Subcutaneous abdominal adipose tissue (tissue), 5 donors: ENCODE data around the gene UFD1.

Experiments used
- H3K27ac ChIP-seq: one replicate; pipeline ENCODE4 v1.7.0; 2013; ENCODE audit warnings: low read depth, mild to moderate bottlenecking, inconsistent platforms, low read length, moderate library complexity
- H3K27me3 ChIP-seq, 5 donors: one replicate each; pipeline ENCODE4 v1.7.0; 2013; ENCODE audit warnings: low read length in 5 of 5, inconsistent platforms in 1 of 5; ENCODE audit not compliant: control insufficient read depth in 5 of 5, insufficient read depth in 4 of 5
- H3K36me3 ChIP-seq, 5 donors: one replicate each; pipeline ENCODE4 v1.7.0; 2013; ENCODE audit warnings: low read length in 5 of 5; ENCODE audit not compliant: control insufficient read depth in 5 of 5, insufficient read depth in 5 of 5
- H3K4me1 ChIP-seq, 5 donors: one replicate each; pipeline ENCODE4 v1.7.0; 2013; ENCODE audit warnings: low read length in 5 of 5, mild to moderate bottlenecking in 3 of 5, moderate library complexity in 1 of 5; ENCODE audit not compliant: control insufficient read depth in 5 of 5, insufficient read depth in 5 of 5
- H3K4me3 ChIP-seq, 5 donors: one replicate each; pipeline ENCODE4 v1.7.0; 2013; ENCODE audit warnings: low read length in 5 of 5, low read depth in 1 of 5
- H3K9ac ChIP-seq, 5 donors: one replicate each; pipeline ENCODE4 v1.7.0; 2013; ENCODE audit warnings: low read length in 5 of 5, mild to moderate bottlenecking in 4 of 5, moderate library complexity in 3 of 5
- H3K9me3 ChIP-seq, 5 donors: one replicate each; pipeline ENCODE4 v1.7.0; 2013; ENCODE audit warnings: low read length in 5 of 5; ENCODE audit not compliant: control insufficient read depth in 5 of 5
- donor health status: healthy.
- donor health status: healthy.
- donor health status: healthy.
- donor health status: healthy.
- donor health status: healthy.

Gene UFD1

GRCh38 chr22:19405133-19405532, 73.9 kb downstream of the UFD1 start:
- no peak overlapping the region for H3K27ac ChIP-seq
- H3K4me3 ChIP-seq: no peak overlapping the region
- H3K9me3 ChIP-seq: no peaks in the 10 kb centered on the region
- no peak overlapping the region for H3K9ac ChIP-seq
- H3K27me3 ChIP-seq: no peaks in the 10 kb centered on the region
- peaks cover 11 to 73% (median 56%) of the 10 kb centered on the region in 5 donors for H3K36me3 ChIP-seq
- H3K4me1 ChIP-seq: no peaks in the 10 kb centered on the region

DNA sequence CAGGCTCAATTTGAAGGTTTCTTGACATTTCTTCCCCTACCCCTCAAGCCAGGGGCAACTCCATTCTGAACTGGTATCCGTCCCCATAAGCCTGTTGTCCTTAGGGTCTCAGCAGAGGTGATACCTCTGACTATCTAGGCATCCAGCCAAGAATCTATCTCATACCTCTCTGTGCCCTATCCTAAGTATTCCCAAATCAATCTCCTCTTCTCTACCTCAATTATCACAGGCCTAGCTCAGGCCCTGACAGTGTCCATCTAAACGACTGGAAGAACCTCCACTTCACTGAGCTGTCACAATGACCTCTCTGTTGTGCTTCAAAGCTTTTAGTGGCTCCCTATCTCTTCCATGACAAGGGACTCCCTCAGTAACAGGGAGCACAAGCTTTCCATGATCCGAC, 74.3 kb downstream of the UFD1 start:
- peaks cover 11 to 73% (median 54%) of the 10 kb centered on the region in 5 donors for H3K36me3 ChIP-seq
- no peak overlapping the region for H3K4me3 ChIP-seq
- no peaks in the 10 kb centered on the region for H3K4me1 ChIP-seq
- H3K9ac ChIP-seq: no peak overlapping the region
- no peaks in the 10 kb centered on the region for H3K27me3 ChIP-seq
- no peak overlapping the region for H3K27ac ChIP-seq
- no peaks in the 10 kb centered on the region for H3K9me3 ChIP-seq

GRCh38 chr22:19402642-19403191, 76.3 kb downstream of the UFD1 start:
- no peak overlapping the region for H3K9ac ChIP-seq
- no peak overlapping the region for H3K27ac ChIP-seq
- no peak overlapping the region for H3K4me3 ChIP-seq
- peaks cover 16 to 76% (median 53%) of the 10 kb centered on the region in 5 donors for H3K36me3 ChIP-seq
- no peaks in the 10 kb centered on the region for H3K27me3 ChIP-seq
- no peaks in the 10 kb centered on the region for H3K9me3 ChIP-seq
- no peaks in the 10 kb centered on the region for H3K4me1 ChIP-seq

- H3K4me1 ChIP-seq: no peaks in the 10 kb centered on the region
- H3K9me3 ChIP-seq: no peaks in the 10 kb centered on the region
- no peak overlapping the region for H3K9ac ChIP-seq
- H3K36me3 ChIP-seq: peaks cover 11 to 77% (median 54%) of the 10 kb centered on the region in 5 donors
- no peak overlapping the region for H3K27ac ChIP-seq
- H3K4me3 ChIP-seq: no peak overlapping the region
- H3K27me3 ChIP-seq: no peaks in the 10 kb centered on the region
Measured at GRCh38 chr22:19401483-19401882, 77.5 kb downstream of the UFD1 start.

- Histone ChIP-seq H3K27ac (no peak overlapping the region), H3K9ac (no peak overlapping the region), H3K4me3 (no peak overlapping the region), H3K9me3 (no peaks in the 10 kb centered on the region), H3K4me1 (no peaks in the 10 kb centered on the region), H3K27me3 (no peaks in the 10 kb centered on the region), H3K36me3 (peaks cover 11 to 77% (median 54%) of the 10 kb centered on the region in 5 donors)
Measured at GRCh38 chr22:19400881-19401280, 78.1 kb downstream of the UFD1 start.
